ENCODE measurements around the gene SNX22. TPM values are rescaled to one million over a fixed set of nuclear protein-coding genes. Genes with fewer than 3 reads are reported as not detected.

The SNX22 gene
- polyA plus RNA-seq, 1 donor (not counting 4 experiments of a cell fraction or from before 2014, with no cell fraction given), result 0.04 TPM

DNA sequence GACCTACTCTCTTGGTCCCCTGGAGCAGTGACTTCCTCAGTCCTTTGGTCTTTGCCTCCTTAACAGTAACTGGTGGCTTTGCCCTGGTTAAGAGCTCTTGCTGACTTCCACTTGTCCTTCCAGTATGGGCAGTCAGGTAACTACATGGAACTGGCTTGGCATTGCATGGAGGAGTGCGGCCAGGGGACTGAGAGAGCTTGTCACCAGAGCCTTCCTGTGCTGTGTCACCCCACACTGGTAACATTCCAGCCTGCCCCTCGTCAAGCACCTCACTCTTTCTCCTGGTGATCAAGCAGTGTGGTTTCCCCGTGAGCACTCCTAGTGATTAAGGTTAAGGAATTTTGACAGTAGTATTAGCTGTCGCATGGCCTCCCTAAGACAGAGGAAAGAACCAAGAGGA is 19.3 kb upstream of the SNX22 start:
- Histone ChIP-seq H4K20me1 (ENCODE audit: control insufficient read depth, extremely low read depth, insufficient read depth, low read length) (no peaks in the 10 kb centered on the region), H3K27ac (ENCODE audit: control insufficient read depth, insufficient read depth, low read length) (no peak overlapping the region), H3K4me3 (ENCODE audit: control insufficient read depth in 2 of 3, extremely low read depth in 1 of 3, insufficient read depth in 2 of 3, low read depth in 1 of 3, low read length in 3 of 3) (no peak overlapping the region), H3K9me1 (ENCODE audit: control insufficient read depth, extremely low read depth, insufficient read depth, low read length) (no peaks in the 10 kb centered on the region), H3K27me3 (ENCODE audit: control insufficient read depth, extremely low read depth, insufficient read depth, low read length) (no peaks in the 10 kb centered on the region), H2AFZ (ENCODE audit: control insufficient read depth, low read length) (no peak overlapping the region), H3K79me2 (ENCODE audit: control insufficient read depth, insufficient read depth, low read length) (no peaks in the 10 kb centered on the region), H3K9ac (ENCODE audit: control insufficient read depth, extremely low read depth, insufficient read depth, low read length) (no peak overlapping the region), H3K9me3 (ENCODE audit: control insufficient read depth, low read depth, low read length) (no peaks in the 10 kb centered on the region), H3K36me3 (ENCODE audit: control insufficient read depth in 2 of 2, extremely low read depth in 1 of 2, insufficient read depth in 2 of 2, low read length in 2 of 2) (peaks cover 42 to 45% of the 10 kb centered on the region in 2 experiments), H3K4me2 (ENCODE audit: control insufficient read depth, extremely low read depth, insufficient read depth, low read depth, low read length) (no peak overlapping the region), H3K4me1 (ENCODE audit: control insufficient read depth, extremely low read depth, insufficient read depth, low read length) (no peaks in the 10 kb centered on the region)
- dilution Hi-C loops (cut with MboI; ENCODE audit: extremely low pct_ligation_motif_present, low sequenced_read_pairs), result no loop called here
- FAIRE-seq (no peak), DNase-seq (ENCODE audit: low read depth, low spot score) (no peak)
- TF ChIP-seq EZH2 (IDR thresholded peaks at IDR 0.05; ENCODE audit: low read length), result no peak
- TF ChIP-seq, protein P1, sequence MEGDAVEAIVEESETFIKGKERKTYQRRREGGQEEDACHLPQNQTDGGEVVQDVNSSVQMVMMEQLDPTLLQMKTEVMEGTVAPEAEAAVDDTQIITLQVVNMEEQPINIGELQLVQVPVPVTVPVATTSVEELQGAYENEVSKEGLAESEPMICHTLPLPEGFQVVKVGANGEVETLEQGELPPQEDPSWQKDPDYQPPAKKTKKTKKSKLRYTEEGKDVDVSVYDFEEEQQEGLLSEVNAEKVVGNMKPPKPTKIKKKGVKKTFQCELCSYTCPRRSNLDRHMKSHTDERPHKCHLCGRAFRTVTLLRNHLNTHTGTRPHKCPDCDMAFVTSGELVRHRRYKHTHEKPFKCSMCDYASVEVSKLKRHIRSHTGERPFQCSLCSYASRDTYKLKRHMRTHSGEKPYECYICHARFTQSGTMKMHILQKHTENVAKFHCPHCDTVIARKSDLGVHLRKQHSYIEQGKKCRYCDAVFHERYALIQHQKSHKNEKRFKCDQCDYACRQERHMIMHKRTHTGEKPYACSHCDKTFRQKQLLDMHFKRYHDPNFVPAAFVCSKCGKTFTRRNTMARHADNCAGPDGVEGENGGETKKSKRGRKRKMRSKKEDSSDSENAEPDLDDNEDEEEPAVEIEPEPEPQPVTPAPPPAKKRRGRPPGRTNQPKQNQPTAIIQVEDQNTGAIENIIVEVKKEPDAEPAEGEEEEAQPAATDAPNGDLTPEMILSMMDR (optimal IDR thresholded peaks at IDR 0.05 in 1 of 3, IDR thresholded peaks at IDR 0.05 in 1 of 3, conservative IDR thresholded peaks at IDR 0.05 in 1 of 3; ENCODE audit: extremely low read depth in 1 of 3, insufficient read depth in 2 of 3, low read length in 3 of 3), result no peak

DNA sequence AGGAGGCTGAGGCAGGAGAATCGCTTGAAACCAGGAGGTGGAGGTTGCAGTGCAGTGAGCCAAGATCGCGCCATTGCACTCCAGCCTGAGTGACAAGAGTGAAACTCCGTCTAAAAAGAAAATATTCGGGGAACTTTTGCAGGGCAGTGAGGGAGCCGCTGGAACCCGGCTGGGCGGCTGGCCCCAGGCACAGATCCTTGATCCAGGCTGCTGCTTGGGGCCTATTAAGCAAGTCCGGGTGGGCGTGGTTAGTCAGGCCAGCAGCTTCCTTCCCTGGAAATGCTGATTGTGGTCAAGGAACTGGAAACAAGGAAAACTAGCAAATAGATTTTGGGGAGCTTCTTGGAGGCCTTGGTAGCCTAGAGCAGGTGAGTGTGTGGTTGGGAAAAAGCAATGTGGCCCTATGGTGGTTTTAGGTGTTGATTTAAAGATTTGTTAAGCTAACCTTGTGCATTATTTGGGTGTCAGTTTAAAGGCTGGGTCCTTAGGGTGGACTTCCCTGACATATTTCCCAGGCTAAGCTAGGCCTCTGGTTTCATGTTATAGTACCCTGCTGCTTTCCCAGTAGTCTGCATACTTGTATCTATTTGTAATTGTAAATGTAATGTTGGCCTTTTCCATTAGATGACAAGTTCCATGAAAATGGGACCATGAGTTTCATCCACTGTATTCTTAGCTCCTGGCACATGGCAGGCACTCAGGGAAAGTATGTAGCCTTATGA is 17.7 kb upstream of the SNX22 start:
- H3K36me3 ChIP-seq (ENCODE audit: control insufficient read depth in 2 of 2, extremely low read depth in 1 of 2, insufficient read depth in 2 of 2, low read length in 2 of 2), result peaks cover 44% of the 10 kb centered on the region in 2 experiments
- FAIRE-seq (no peak), DNase-seq (ENCODE audit: low read depth, low spot score) (no peak)
- H3K4me3 ChIP-seq (ENCODE audit: control insufficient read depth in 2 of 3, extremely low read depth in 1 of 3, insufficient read depth in 2 of 3, low read depth in 1 of 3, low read length in 3 of 3), result no peak overlapping the region
- H3K9ac ChIP-seq (ENCODE audit: control insufficient read depth, extremely low read depth, insufficient read depth, low read length), result no peak overlapping the region
- H2AFZ ChIP-seq (ENCODE audit: control insufficient read depth, low read length), result no peak overlapping the region
- dilution Hi-C loops (cut with MboI; ENCODE audit: extremely low pct_ligation_motif_present, low sequenced_read_pairs), result no loop called here
- TF ChIP-seq, protein P1 (optimal IDR thresholded peaks at IDR 0.05 in 1 of 3, IDR thresholded peaks at IDR 0.05 in 1 of 3, conservative IDR thresholded peaks at IDR 0.05 in 1 of 3; ENCODE audit: extremely low read depth in 1 of 3, insufficient read depth in 2 of 3, low read length in 3 of 3), result no peak
- no peak for TF ChIP-seq EZH2 (IDR thresholded peaks at IDR 0.05; ENCODE audit: low read length)
- H4K20me1 ChIP-seq (ENCODE audit: control insufficient read depth, extremely low read depth, insufficient read depth, low read length), result no peaks in the 10 kb centered on the region
- no peaks in the 10 kb centered on the region for H3K4me1 ChIP-seq (ENCODE audit: control insufficient read depth, extremely low read depth, insufficient read depth, low read length)
- no peaks in the 10 kb centered on the region for H3K9me1 ChIP-seq (ENCODE audit: control insufficient read depth, extremely low read depth, insufficient read depth, low read length)
- H3K4me2 ChIP-seq (ENCODE audit: control insufficient read depth, extremely low read depth, insufficient read depth, low read depth, low read length), result no peak overlapping the region
- H3K9me3 ChIP-seq (ENCODE audit: control insufficient read depth, low read depth, low read length), result no peaks in the 10 kb centered on the region
- no peaks in the 10 kb centered on the region for H3K79me2 ChIP-seq (ENCODE audit: control insufficient read depth, insufficient read depth, low read length)
- no peak overlapping the region for H3K27ac ChIP-seq (ENCODE audit: control insufficient read depth, insufficient read depth, low read length)
- H3K27me3 ChIP-seq (ENCODE audit: control insufficient read depth, extremely low read depth, insufficient read depth, low read length), result no peaks in the 10 kb centered on the region
